H1 (cell line): ENCODE results near the gene STRIP2.
"Not testable (repeated sequence)": the region's sequence is repeated elsewhere in the genome, so short reads cannot be mapped to it uniquely, and the experiment has no call there.

Source experiments
- CBX5 ChIP-seq: fragments of 300-800, 300-1000 bp; sonication (generic); IDR thresholded peaks from 2 replicates; pipeline ENCODE4 v1.7.1; 2016; ENCODE audit warnings: antibody characterized with exemption, low read length, low read depth
- EP300 ChIP-seq, 2 experiments: IDR thresholded peaks; 1 replicate in 1 of 2; 2 replicates in 1 of 2; pipeline ENCODE4 v1.6.1; 2011 to 2012; ENCODE audit warnings: low read depth in 2 of 2, low read length in 2 of 2, mild to moderate bottlenecking in 2 of 2, borderline replicate concordance in 1 of 2, inconsistent platforms in 1 of 2, moderate library complexity in 1 of 2
- EZH2 ChIP-seq: fragments of 200-600 bp; sonication (generic); IDR thresholded peaks from 2 replicates; pipeline ENCODE4 v1.7.1; 2012; ENCODE audit warnings: low read depth, mild to moderate bottlenecking, moderate library complexity, low read length, inconsistent platforms; ENCODE audit not compliant: severe bottlenecking
- FOSL1 ChIP-seq: IDR thresholded peaks from 2 replicates; pipeline ENCODE4 v1.6.1; 2011; ENCODE audit warnings: mild to moderate bottlenecking, low read depth, low read length, moderate library complexity; ENCODE audit not compliant: insufficient read depth
- GABPA ChIP-seq: IDR thresholded peaks from 2 replicates; pipeline ENCODE4 v1.6.1; 2011; ENCODE audit warnings: mild to moderate bottlenecking, low read length, moderate library complexity, borderline replicate concordance; ENCODE audit not compliant: insufficient read depth
- HDAC2 ChIP-seq, 2 experiments: fragments of 300-600 bp in 1 of 2; sonication (generic) in 1 of 2; IDR thresholded peaks; 2 replicates each; pipeline ENCODE4 v1.6.1; 2011 to 2012; ENCODE audit warnings: low read depth in 2 of 2, low read length in 2 of 2, mild to moderate bottlenecking in 2 of 2, moderate library complexity in 2 of 2, borderline replicate concordance in 1 of 2, inconsistent platforms in 1 of 2
- HDAC6 ChIP-seq: IDR thresholded peaks from one replicate; pipeline ENCODE4 v1.7.1; 2012; ENCODE audit warnings: low read depth, mild to moderate bottlenecking, inconsistent platforms, low read length, moderate library complexity
- NRF1 ChIP-seq: IDR thresholded peaks from 2 replicates; pipeline ENCODE4 v1.6.1; 2011; ENCODE audit warnings: mild to moderate bottlenecking, low read depth, low read length, improper control_type of control experiment
- POLR2A ChIP-seq, 2 experiments: IDR thresholded peaks; 1 replicate in 1 of 2; 2 replicates in 1 of 2; pipeline ENCODE4 v1.6.1; 2011; ENCODE audit warnings: low read depth in 2 of 2, low read length in 2 of 2, mild to moderate bottlenecking in 2 of 2; ENCODE audit errors: control extremely low read depth in 1 of 2
- POLR2AphosphoS5 ChIP-seq: IDR thresholded peaks from 2 replicates; pipeline ENCODE4 v1.6.1; 2011; ENCODE audit warnings: low read depth, low read length
- TF ChIP-seq, protein P1 (sequence below), 3 experiments: IDR thresholded peaks; 1 replicate in 2 of 3; 2 replicates in 1 of 3; pipeline versions ENCODE4 v1.5.1 to v1.6.1; 2011; ENCODE audit warnings: low read length in 3 of 3, mild to moderate bottlenecking in 3 of 3, inconsistent platforms in 2 of 3, low read depth in 1 of 3, moderate library complexity in 1 of 3; ENCODE audit not compliant: insufficient read depth in 1 of 3; ENCODE audit errors: control extremely low read depth in 1 of 3
- TF ChIP-seq, protein P2 (sequence below): IDR thresholded peaks from 2 replicates; pipeline ENCODE4 v1.6.1; 2012; ENCODE audit warnings: inconsistent platforms
- TF ChIP-seq, protein P3 (sequence below): IDR thresholded peaks from 2 replicates; pipeline ENCODE4 v1.6.1; 2011; ENCODE audit warnings: low read depth, mild to moderate bottlenecking, low read length; ENCODE audit not compliant: insufficient read depth

DNA sequence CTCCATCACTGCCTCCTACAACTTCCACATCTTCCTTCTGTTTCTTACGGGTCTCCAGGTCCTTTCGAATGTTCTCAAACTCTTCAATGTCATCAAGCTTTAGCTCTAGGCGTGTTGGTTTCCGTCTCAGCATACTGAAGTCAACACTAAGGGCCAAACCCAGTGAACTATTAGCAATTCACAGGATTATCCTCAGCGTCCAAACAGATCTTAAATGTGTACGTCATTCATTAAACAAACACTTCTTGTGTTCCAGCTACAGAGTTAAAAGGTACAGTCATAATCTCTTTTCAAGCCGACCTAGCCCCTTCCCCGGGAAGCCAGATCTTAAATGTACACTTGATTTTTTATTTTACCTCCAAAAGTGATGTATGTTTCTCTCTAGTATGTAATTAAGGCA is 24.0 kb upstream of the STRIP2 start:
- not testable (repeated sequence) for TF ChIP-seq HDAC2 (IDR thresholded peaks at IDR 0.05; ENCODE audit: borderline replicate concordance in 1 of 2, low read depth in 2 of 2, low read length in 2 of 2); POLR2A (IDR thresholded peaks at IDR 0.05; ENCODE audit: control extremely low read depth in 1 of 2, low read depth in 2 of 2, low read length in 2 of 2); GABPA; EP300 (IDR thresholded peaks at IDR 0.05; ENCODE audit: borderline replicate concordance in 1 of 2, low read depth in 2 of 2, low read length in 2 of 2); NRF1; FOSL1; POLR2AphosphoS5; CBX5; EZH2; HDAC6
- TF ChIP-seq, protein P1, sequence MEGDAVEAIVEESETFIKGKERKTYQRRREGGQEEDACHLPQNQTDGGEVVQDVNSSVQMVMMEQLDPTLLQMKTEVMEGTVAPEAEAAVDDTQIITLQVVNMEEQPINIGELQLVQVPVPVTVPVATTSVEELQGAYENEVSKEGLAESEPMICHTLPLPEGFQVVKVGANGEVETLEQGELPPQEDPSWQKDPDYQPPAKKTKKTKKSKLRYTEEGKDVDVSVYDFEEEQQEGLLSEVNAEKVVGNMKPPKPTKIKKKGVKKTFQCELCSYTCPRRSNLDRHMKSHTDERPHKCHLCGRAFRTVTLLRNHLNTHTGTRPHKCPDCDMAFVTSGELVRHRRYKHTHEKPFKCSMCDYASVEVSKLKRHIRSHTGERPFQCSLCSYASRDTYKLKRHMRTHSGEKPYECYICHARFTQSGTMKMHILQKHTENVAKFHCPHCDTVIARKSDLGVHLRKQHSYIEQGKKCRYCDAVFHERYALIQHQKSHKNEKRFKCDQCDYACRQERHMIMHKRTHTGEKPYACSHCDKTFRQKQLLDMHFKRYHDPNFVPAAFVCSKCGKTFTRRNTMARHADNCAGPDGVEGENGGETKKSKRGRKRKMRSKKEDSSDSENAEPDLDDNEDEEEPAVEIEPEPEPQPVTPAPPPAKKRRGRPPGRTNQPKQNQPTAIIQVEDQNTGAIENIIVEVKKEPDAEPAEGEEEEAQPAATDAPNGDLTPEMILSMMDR (IDR thresholded peaks at IDR 0.05; ENCODE audit: control extremely low read depth in 1 of 3, insufficient read depth in 1 of 3, low read depth in 1 of 3, low read length in 3 of 3), result not testable (repeated sequence)
- TF ChIP-seq, protein P2, sequence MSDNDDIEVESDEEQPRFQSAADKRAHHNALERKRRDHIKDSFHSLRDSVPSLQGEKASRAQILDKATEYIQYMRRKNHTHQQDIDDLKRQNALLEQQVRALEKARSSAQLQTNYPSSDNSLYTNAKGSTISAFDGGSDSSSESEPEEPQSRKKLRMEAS, result not testable (repeated sequence)
- TF ChIP-seq, protein P3, sequence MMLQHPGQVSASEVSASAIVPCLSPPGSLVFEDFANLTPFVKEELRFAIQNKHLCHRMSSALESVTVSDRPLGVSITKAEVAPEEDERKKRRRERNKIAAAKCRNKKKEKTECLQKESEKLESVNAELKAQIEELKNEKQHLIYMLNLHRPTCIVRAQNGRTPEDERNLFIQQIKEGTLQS, result not testable (repeated sequence)
